A549 (cell line): ENCODE data around the gene SCN5A.

ENCODE experiments used
- CHD2 ChIP-seq: fragments of 150-350 bp; IDR thresholded peaks from 2 replicates; pipeline ENCODE4 v1.6.1; 2014; ENCODE audit warnings: low read length; ENCODE audit not compliant: partially characterized antibody
- EHMT2 ChIP-seq: fragments of 200-600 bp; sonication (generic); IDR thresholded peaks from 2 replicates; pipeline ENCODE4 v1.6.1; 2016; ENCODE audit warnings: antibody characterized with exemption, low read depth, mild to moderate bottlenecking, moderate library complexity
- MAFK ChIP-seq: fragments of 450-650 bp; IDR thresholded peaks from 2 replicates; pipeline ENCODE4 v1.6.1; 2014; ENCODE audit not compliant: partially characterized antibody
- MAZ ChIP-seq: fragments of 150-350 bp; IDR thresholded peaks from 2 replicates; pipeline ENCODE4 v1.6.1; 2014; ENCODE audit warnings: antibody characterized with exemption, low read depth, low read length, borderline replicate concordance
- PHF8 ChIP-seq: fragments of 200-600 bp; sonication (generic); IDR thresholded peaks from 2 replicates; pipeline ENCODE4 v1.6.1; 2016; ENCODE audit warnings: low read depth, mild to moderate bottlenecking, antibody characterized with exemption, moderate library complexity, borderline replicate concordance
- POLR2A ChIP-seq: IDR thresholded peaks from 2 replicates; pipeline ENCODE4 v1.6.1; 2012; ENCODE audit warnings: mild to moderate bottlenecking, low read length
- TF ChIP-seq, protein P1 (sequence below): fragments of >200 bp; sonication (Bioruptor Twin); formaldehyde crosslinking; IDR thresholded peaks from 3 replicates; pipeline ENCODE4 v1.5.1; 2016
- TF ChIP-seq, protein P2 (sequence below): IDR thresholded peaks from 2 replicates; pipeline ENCODE4 v1.6.1; 2012

DNA sequence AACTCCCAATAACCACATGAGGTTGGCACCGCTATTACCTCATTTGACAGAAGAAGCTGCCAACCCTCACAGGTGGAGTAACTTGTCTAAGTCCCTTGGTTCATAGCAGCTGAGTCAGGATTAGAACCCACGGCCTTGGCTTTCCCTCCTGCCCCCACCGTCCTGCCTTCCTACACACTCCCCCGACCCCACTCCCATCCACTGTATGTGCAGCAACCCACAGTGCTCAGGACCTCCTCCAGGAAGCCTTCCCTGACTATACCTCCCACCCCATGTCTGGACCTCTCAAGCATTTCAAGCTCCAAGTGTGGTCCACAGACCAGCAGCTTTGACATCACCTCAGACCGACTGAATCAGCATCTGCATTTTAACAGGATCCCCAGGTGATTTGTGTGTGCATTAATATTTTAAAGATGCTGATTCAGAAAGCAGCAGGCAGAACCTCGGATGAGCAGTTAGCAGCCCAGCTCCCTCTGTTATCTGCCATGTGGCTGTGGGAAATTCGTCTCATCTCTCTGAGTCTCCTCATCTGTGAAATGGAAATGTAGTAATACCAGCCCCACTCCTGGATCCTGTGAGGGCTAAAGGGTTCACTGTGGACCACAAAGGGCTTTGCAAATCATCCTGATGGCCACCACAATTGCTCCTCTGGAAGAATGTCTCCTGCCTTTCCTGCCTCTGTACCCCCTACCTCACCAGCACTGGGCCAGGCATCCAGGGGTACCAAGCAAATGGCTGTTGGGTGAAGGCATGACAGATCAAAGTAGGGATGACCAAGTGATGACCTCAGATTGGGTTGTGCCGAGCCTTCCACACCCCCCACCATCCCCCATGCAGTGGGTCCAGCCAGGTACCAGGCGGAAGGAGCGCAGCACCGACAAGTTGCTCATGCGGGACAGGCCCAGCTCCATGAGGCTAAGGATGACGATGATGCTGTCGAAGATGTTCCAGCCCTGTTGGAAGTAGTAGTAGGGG, 62.7 kb downstream of the SCN5A start:
- TF ChIP-seq EHMT2: no peak
- TF ChIP-seq, protein P1, sequence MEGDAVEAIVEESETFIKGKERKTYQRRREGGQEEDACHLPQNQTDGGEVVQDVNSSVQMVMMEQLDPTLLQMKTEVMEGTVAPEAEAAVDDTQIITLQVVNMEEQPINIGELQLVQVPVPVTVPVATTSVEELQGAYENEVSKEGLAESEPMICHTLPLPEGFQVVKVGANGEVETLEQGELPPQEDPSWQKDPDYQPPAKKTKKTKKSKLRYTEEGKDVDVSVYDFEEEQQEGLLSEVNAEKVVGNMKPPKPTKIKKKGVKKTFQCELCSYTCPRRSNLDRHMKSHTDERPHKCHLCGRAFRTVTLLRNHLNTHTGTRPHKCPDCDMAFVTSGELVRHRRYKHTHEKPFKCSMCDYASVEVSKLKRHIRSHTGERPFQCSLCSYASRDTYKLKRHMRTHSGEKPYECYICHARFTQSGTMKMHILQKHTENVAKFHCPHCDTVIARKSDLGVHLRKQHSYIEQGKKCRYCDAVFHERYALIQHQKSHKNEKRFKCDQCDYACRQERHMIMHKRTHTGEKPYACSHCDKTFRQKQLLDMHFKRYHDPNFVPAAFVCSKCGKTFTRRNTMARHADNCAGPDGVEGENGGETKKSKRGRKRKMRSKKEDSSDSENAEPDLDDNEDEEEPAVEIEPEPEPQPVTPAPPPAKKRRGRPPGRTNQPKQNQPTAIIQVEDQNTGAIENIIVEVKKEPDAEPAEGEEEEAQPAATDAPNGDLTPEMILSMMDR: no peak
- TF ChIP-seq MAFK: no peak
- TF ChIP-seq MAZ: no peak
- no peak for TF ChIP-seq CHD2
- TF ChIP-seq PHF8: no peak
- TF ChIP-seq POLR2A: no peak
- TF ChIP-seq, protein P2, sequence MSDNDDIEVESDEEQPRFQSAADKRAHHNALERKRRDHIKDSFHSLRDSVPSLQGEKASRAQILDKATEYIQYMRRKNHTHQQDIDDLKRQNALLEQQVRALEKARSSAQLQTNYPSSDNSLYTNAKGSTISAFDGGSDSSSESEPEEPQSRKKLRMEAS: no peak
